Activated naive CD4-positive, alpha-beta T cell treated with anti-CD3 and anti-CD28 coated beads, Interleukin-2, amount 50 U/mL, for 16 hours (primary cell): Measurements from ENCODE around the gene SERGEF.

Experiments used
- DNase-seq: peaks from one replicate; pipeline ENCODE4 v3.0.0-alpha.2; 2020

The SERGEF gene

GRCh38 chr11:17855531-17856290 lies 157.1 kb downstream of the SERGEF start:
- DNase-seq: no peak

DNA sequence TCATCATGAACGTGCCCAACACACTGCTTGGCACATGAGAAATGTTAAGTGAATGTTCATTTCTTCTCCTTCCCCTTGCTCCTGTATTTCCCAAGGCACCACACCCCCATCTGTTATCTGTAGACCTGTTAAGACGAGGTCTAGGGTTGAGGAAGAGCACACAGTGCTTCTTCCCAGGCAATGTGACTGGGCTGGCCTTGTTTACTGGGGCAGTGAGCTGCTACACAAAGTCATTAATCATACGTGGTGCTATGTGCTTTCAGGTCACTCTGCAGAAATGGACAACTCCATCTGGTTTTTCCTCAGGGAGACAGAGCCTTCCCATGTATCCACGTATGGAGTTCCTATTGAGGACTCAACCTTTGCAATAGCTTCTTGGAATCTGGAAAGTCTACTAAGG lies 159.6 kb downstream of the SERGEF start:
- no peak for DNase-seq

DNA sequence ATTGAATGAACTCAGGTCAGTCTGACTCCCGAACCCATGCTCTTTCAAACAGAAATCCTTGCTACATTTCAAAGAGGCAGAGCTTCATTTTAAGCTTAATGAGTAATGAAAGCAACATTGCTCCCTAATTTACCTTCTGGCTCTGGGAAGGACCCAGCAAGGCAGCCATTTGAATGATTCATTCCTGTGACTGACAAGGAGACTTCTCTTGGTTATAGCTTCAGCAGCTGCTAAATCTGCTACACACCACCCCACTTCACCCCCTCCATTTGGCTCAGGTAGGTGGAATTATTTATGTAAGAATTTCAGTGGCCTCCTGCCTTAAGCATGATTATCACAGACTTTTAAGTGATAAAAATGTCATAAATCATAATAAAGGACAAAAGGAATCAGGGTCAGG lies 160.6 kb downstream of the SERGEF start:
- no peak for DNase-seq

DNA sequence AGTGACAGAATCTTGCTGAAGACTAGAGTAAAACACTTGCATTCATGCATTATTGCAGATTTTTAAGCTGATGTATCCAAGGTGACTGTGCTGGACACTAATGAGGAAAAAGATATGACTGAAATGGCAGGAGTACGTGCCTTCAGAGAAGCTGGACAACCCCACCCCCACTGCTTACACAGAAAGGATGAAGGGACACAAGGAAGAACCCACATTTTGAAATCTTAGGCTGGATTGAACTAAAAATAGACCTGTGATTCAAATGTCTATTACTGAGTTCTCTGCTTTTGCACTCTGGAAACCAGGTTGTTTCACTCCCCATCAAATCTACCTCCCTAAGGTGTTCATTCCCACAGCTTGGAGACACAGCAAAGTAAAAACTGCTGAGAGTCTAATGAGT lies 161.2 kb downstream of the SERGEF start:
- DNase-seq: no peak

- no peak for DNase-seq
Measured at GRCh38 chr11:17850336-17850735, 162.5 kb downstream of the SERGEF start.

GRCh38 chr11:17848715-17849114 lies 164.1 kb downstream of the SERGEF start:
- no peak for DNase-seq

DNA sequence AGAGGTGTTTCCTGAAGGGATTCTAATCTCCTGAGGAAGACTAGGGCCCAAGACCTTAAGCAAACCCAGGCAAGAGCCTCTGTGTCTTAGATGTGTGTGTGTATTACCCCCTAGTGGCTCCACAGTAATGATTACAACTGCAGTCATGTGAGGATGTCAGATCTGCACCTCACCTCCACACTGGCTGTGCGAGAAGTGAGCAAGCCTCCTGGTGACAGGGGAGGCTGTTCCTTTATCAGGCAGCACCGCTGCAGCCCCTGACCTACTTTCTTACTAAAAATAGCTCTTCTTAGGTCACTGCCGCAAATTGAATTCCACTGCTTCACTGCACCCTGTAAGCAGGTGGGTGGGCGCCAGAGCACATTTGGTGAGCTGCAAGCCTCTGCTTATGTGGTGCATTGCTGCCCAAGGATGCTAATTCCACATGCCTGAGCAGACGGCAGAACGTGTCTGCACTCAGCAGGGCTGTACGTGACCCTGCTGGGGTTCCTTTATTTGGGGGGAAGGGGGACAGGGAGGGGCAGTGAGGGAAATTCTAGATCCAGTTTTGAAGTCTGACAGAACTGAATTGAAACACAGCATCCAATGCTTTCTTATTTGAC lies 165.9 kb downstream of the SERGEF start:
- DNase-seq: no peak

GRCh38 chr11:17845431-17845881 lies 167.4 kb downstream of the SERGEF start:
- DNase-seq: no peak

GRCh38 chr11:17840101-17840548 lies 172.7 kb downstream of the SERGEF start:
- no peak for DNase-seq

GRCh38 chr11:17839450-17839849 lies 173.4 kb downstream of the SERGEF start:
- no peak for DNase-seq

- no peak for DNase-seq
Measured at GRCh38 chr11:17838102-17838501, 174.7 kb downstream of the SERGEF start.

- DNase-seq: no peak
Measured at GRCh38 chr11:17831883-17832282, 181.0 kb downstream of the SERGEF start.

- no peak for DNase-seq
Measured at GRCh38 chr11:17831228-17831627, 181.6 kb downstream of the SERGEF start.

GRCh38 chr11:17828311-17828751 lies 184.5 kb downstream of the SERGEF start:
- no peak for DNase-seq

DNA sequence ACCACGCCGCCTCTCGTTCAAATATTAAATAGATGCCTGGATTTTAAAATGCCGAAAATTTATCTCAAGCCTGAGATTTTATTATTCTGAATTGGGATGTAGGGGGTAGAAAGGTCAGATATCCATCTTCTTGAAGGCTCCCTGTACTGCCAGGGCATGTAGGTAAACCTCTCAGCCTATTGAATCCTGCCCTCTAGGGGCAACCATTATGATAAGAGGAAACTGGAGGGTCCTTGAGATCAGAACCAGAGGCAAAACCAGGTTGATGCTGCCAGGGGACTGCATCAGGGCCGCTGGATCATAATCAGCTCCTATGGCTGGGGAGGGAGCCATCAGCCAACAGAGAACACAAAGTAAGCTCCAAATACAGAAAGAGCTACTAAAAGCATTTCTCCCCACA lies 185.8 kb downstream of the SERGEF start:
- no peak for DNase-seq

DNA sequence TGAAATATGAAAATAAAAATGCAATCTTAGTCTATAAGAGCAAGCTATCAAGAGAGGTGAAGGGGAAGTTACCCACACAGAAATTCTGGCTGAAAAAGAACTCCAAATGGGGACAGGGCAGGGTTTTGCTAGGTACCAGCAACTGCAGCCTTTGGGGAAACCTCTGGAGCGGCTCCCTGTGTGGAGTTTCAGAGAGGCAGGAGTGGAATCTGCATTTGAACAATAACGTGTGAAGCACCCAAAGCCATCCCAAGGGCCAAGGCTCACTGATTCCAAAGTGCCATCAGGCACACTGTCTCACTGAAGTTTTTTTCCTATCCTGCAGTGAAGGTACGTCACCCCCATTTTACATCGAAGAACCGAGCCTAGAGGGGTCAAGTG lies 190.5 kb downstream of the SERGEF start:
- no peak for DNase-seq

DNA sequence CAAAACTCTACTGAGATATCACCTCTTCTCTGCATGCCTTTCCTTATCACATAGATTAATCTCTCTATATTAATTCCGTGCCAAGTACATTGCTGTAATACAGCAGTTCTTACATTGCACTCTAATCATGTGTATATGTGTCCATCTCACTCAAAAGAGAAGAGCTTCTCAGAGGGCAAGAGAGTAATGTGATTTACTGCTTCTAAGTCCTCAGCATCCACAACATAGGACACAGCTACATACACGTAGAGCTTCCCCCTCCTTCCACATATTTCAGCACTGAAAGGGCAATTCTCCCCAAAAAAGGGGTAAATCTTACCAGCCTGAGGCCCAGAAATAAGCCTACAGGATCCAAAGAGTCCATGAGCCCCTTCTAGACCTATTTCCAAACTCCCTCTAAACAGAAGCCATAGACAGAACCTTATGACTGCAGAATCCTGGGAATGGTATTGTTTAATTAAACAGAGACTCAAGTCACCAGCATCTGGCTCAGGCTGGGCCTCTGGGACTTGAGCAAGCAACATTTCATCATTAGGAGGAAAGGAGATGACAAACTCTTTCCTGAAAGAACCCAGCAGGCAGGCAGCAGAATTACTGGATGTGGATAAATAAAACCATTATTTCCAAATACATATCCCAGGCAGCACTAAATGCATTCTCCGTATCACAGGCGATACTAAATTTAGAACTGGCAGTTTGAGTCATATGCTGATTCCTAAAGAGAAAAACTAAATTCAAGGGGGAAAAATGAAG lies 191.0 kb downstream of the SERGEF start:
- no peak for DNase-seq

GRCh38 chr11:17816232-17816931 lies 196.5 kb downstream of the SERGEF start:
- DNase-seq: no peak

DNA sequence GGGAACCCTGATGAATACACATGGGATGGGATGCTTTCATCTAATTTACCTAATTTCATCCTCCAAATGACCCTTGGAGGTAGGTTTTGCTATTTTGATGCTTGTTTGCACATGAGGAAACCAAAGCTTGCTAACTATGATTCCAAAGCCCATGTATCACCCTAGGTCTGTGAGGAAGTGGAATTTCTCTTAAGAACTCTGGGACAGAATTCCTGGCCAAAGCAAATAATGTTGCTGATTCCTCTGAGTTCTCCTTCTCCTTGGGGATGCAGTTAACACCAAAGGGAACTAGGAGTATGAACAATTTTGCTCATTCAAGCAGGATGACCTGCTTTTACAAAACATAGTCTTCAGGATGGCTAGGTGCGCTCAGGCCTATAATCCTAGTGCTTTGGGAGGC lies 198.3 kb downstream of the SERGEF start:
- no peak for DNase-seq

DNA sequence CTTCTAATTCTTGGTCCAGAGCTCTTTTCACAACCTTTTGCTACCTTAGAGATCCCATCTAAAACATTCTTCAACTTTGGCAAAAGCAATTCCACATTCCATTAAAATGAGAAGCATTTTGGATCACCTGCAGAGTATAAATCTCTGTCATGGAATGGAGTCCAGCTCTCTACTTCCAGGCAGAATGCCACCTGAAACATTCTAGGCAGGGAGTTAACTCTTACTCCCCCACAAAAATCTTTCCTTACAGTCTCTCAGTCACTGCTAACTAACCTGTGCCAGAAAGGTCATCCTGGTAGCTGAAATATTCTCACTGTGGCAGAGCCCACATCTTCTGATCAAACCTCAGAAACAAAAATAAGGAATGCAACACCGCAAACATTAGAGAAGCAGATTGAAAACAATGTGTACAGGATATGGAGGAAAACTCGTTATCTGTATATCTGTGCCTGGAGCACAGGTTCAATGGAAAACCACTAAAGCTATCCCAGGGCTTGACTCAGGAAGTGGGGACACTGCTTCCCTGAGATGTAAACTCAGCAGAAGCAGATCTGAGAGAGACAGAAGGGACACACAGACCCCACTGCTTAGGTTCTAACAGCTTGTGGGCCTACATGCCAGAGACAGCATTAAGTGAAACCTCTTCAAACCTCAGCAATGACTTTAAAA lies 199.3 kb downstream of the SERGEF start:
- DNase-seq: no peak

- DNase-seq: no peak
Measured at GRCh38 chr11:17812865-17813187, 200.0 kb downstream of the SERGEF start.

- no peak for DNase-seq
Measured at GRCh38 chr11:17812091-17812864, 200.6 kb downstream of the SERGEF start.
